Liver (tissue), 9 donors: Measurements from ENCODE around the gene DIDO1. TPM values are rescaled to one million over a fixed set of nuclear protein-coding genes. Genes with fewer than 3 reads are reported as not detected.

Experiments
- DNase-seq: peaks from one replicate; pipeline ENCODE4 v3.0.0-alpha.2; 2017; ENCODE audit warnings: low spot score
- H3K27ac ChIP-seq, 2 donors: one replicate each; pipeline ENCODE4 v1.7.0; 2013; ENCODE audit warnings: inconsistent platforms in 2 of 2, low read length in 2 of 2, control low read depth in 1 of 2, low read depth in 1 of 2, mild to moderate bottlenecking in 1 of 2
- H3K27me3 ChIP-seq, 4 donors: one replicate each; pipeline versions ENCODE4 v1.6.1 to v1.7.0; 2013; ENCODE audit warnings: low read length in 3 of 4, inconsistent platforms in 1 of 4, mild to moderate bottlenecking in 1 of 4, moderate library complexity in 1 of 4; ENCODE audit not compliant: control insufficient read depth in 4 of 4, insufficient read depth in 4 of 4
- H3K36me3 ChIP-seq, 4 donors: one replicate each; pipeline versions ENCODE4 v1.6.1 to v1.7.0; 2013; ENCODE audit warnings: low read length in 3 of 4, mild to moderate bottlenecking in 3 of 4, low read depth in 1 of 4, moderate library complexity in 1 of 4; ENCODE audit not compliant: control insufficient read depth in 4 of 4, insufficient read depth in 3 of 4
- H3K4me1 ChIP-seq, 4 donors: one replicate each; pipeline versions ENCODE4 v1.6.1 to v1.7.0; 2013; ENCODE audit warnings: low read length in 3 of 4, mild to moderate bottlenecking in 3 of 4, moderate library complexity in 1 of 4; ENCODE audit not compliant: control insufficient read depth in 4 of 4, insufficient read depth in 4 of 4
- H3K4me3 ChIP-seq, 3 donors: one replicate each; pipeline versions ENCODE4 v1.6.1 to v1.7.0; 2013; ENCODE audit warnings: low read length in 3 of 3, control low read depth in 1 of 3, low read depth in 1 of 3, mild to moderate bottlenecking in 1 of 3
- H3K9ac ChIP-seq, 2 donors: one replicate each; pipeline ENCODE4 v1.7.0; 2013; ENCODE audit warnings: low read length in 2 of 2, mild to moderate bottlenecking in 2 of 2, moderate library complexity in 2 of 2, control low read depth in 1 of 2, low read depth in 1 of 2
- H3K9me3 ChIP-seq, 4 donors: one replicate each; pipeline versions ENCODE4 v1.6.1 to v1.7.0; 2013; ENCODE audit warnings: low read length in 3 of 4; ENCODE audit not compliant: control insufficient read depth in 4 of 4
- CTCF ChIP-seq: fragments of 150-350 bp; IDR thresholded peaks from 2 replicates; pipeline ENCODE4 v1.5.1; 2017; ENCODE audit warnings: improper control_type of control experiment, low read depth, low read length; ENCODE audit not compliant: missing input control
- EGR1 ChIP-seq, 2 donors: IDR thresholded peaks; 2 replicates each; pipeline ENCODE4 v1.6.1; 2016 to 2018; ENCODE audit warnings: antibody characterized with exemption in 2 of 2, low read depth in 2 of 2
- FOXA1 ChIP-seq: IDR thresholded peaks from 2 replicates; pipeline ENCODE4 v1.6.1; 2016; ENCODE audit warnings: antibody characterized with exemption
- FOXA2 ChIP-seq: IDR thresholded peaks from 2 replicates; pipeline ENCODE4 v1.6.1; 2016; ENCODE audit warnings: antibody characterized with exemption
- GABPA ChIP-seq, 2 donors: IDR thresholded peaks in 1 of 2; conservative IDR thresholded peaks in 1 of 2; 2 replicates each; pipeline ENCODE4 v1.6.1; 2016; ENCODE audit warnings: antibody characterized with exemption in 2 of 2, mild to moderate bottlenecking in 1 of 2, moderate library complexity in 1 of 2
- HNF4A ChIP-seq, 2 donors: conservative IDR thresholded peaks; 2 replicates each; pipeline ENCODE4 v1.6.1; 2016; ENCODE audit warnings: antibody characterized with exemption in 2 of 2, mild to moderate bottlenecking in 2 of 2
- JUND ChIP-seq, 2 donors: IDR thresholded peaks; 2 replicates each; pipeline ENCODE4 v1.6.1; 2016; ENCODE audit warnings: antibody characterized with exemption in 2 of 2
- NR2F2 ChIP-seq: IDR thresholded peaks from 2 replicates; pipeline ENCODE4 v1.6.1; 2016; ENCODE audit warnings: antibody characterized with exemption
- RAD21 ChIP-seq, 2 donors: IDR thresholded peaks; 2 replicates each; pipeline ENCODE4 v1.6.1; 2016; ENCODE audit warnings: antibody characterized with exemption in 2 of 2, mild to moderate bottlenecking in 2 of 2
- SP1 ChIP-seq: IDR thresholded peaks from 2 replicates; pipeline ENCODE4 v1.6.1; 2018; ENCODE audit warnings: antibody characterized with exemption, mild to moderate bottlenecking
- TAF1 ChIP-seq: conservative IDR thresholded peaks from 2 replicates; pipeline ENCODE4 v1.6.1; 2016; ENCODE audit warnings: antibody characterized with exemption, mild to moderate bottlenecking
- YY1 ChIP-seq: IDR thresholded peaks from 2 replicates; pipeline ENCODE4 v1.6.1; 2016; ENCODE audit warnings: antibody characterized with exemption, mild to moderate bottlenecking
- ZBTB33 ChIP-seq: IDR thresholded peaks from 2 replicates; pipeline ENCODE4 v1.6.1; 2016; ENCODE audit warnings: antibody characterized with exemption
- WGBS: extraction: QIAGEN DNeasy Blood & Tissue Kit; methylation state at CpG from one replicate; pipeline ENCODE4 v1.1.7; 2013; 5-methylcytosine and 5-hydroxymethylcytosine counted together
- polyA plus RNA-seq, 2 donors: library from polyadenylated mRNA; stranded (reverse) in 1 of 2; unstranded in 1 of 2; fragments of 200-250 nt in 1 of 2; fragments of >200 nt in 1 of 2; fragmentation: Nextera tagmentation in 1 of 2; extraction: Ambion mirVana in 1 of 2; gene quantifications; one replicate each; pipeline versions ENCODE4 v1.2.1 to v1.2.3, GENCODE V29; 2013 to 2015
- total RNA-seq, 2 donors: library from RNA; depleted of rRNA; stranded (reverse); fragments of >200 nt; gene quantifications; one replicate each; pipeline ENCODE4 v1.2.3, GENCODE V29; 2014
- TF ChIP-seq, protein P1 (sequence below): IDR thresholded peaks from 2 replicates; pipeline ENCODE4 v1.6.1; 2016; ENCODE audit warnings: antibody characterized with exemption
- TF ChIP-seq, protein P2 (sequence below): IDR thresholded peaks from 2 replicates; pipeline ENCODE4 v1.6.1; 2016; ENCODE audit warnings: antibody characterized with exemption, mild to moderate bottlenecking
- donor health status: healthy.
- donor health status: healthy.
- donor health status: healthy.
- donor health status: healthy.
- donor health status: healthy.

The DIDO1 gene
- total and polyA plus RNA-seq, 4 donors = 10.1 to 43.1 (median 17.4) TPM

DNA sequence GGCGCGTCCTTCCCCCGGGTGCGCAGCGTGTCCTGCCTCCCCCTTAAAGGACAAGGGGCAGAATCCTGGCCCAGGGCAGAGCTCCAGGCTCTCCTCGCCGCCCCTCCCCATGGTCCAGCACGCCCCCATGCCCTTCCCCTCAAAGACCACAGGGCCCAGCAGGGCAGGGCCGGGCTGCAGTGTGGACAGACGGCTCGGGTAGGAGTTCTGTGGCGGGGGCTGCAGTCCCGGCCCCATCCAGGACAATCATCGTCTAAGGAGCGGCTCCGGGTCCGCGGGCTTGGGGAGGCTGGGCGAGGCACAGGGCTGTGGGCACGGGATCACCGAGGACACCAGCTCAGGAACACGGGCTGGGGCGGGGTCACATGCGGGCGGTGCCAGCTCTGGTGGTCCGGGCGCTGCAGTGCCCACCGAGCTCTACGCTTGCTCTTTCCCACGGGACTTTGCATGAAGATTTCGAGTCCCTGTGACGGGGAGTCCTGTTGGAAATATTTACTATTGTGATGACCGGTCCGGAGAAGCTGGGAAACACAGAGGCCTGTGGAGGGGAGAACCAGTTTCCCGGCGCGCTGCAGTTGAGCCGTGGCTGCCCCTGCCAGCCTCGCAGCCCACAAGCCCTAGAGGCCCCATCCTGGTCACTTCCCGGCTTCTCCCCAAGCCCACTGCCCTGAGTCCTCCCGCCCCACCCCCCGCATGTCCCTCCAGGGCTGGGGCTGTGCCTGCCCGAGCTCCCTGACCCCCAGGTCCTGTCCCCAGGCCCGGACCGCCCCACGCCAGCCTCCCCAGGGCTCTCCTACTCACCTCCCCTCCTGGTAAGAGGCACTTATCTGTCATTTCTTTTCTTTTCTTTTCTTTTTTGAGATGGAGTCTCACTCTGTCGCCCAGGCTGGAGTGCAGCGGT is 46.8 kb upstream of the DIDO1 start:
- no peaks in the 10 kb centered on the region for H3K9me3 ChIP-seq
- H3K9ac ChIP-seq = no peak overlapping the region
- H3K27me3 ChIP-seq = peaks cover 0 to 11% (median 5%) of the 10 kb centered on the region in 4 donors
- no peak for DNase-seq
- no peak overlapping the region for H3K4me3 ChIP-seq
- TF ChIP-seq JUND (IDR thresholded peaks at IDR 0.05) (no peak), TAF1 (no peak), FOXA2 (no peak), RAD21 (IDR thresholded peaks at IDR 0.05) (no peak), YY1 (no peak), HNF4A (conservative IDR thresholded peaks at IDR 0.05) (no peak), FOXA1 (no peak), NR2F2 (no peak), GABPA (IDR thresholded peaks at IDR 0.05 in 1 of 2, conservative IDR thresholded peaks at IDR 0.05 in 1 of 2) (no peak), EGR1 (IDR thresholded peaks at IDR 0.05; ENCODE audit: low read depth in 2 of 2) (no peak), CTCF (no peak), SP1 (no peak)
- TF ChIP-seq, protein P1, sequence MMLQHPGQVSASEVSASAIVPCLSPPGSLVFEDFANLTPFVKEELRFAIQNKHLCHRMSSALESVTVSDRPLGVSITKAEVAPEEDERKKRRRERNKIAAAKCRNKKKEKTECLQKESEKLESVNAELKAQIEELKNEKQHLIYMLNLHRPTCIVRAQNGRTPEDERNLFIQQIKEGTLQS = no peak
- TF ChIP-seq, protein P2, sequence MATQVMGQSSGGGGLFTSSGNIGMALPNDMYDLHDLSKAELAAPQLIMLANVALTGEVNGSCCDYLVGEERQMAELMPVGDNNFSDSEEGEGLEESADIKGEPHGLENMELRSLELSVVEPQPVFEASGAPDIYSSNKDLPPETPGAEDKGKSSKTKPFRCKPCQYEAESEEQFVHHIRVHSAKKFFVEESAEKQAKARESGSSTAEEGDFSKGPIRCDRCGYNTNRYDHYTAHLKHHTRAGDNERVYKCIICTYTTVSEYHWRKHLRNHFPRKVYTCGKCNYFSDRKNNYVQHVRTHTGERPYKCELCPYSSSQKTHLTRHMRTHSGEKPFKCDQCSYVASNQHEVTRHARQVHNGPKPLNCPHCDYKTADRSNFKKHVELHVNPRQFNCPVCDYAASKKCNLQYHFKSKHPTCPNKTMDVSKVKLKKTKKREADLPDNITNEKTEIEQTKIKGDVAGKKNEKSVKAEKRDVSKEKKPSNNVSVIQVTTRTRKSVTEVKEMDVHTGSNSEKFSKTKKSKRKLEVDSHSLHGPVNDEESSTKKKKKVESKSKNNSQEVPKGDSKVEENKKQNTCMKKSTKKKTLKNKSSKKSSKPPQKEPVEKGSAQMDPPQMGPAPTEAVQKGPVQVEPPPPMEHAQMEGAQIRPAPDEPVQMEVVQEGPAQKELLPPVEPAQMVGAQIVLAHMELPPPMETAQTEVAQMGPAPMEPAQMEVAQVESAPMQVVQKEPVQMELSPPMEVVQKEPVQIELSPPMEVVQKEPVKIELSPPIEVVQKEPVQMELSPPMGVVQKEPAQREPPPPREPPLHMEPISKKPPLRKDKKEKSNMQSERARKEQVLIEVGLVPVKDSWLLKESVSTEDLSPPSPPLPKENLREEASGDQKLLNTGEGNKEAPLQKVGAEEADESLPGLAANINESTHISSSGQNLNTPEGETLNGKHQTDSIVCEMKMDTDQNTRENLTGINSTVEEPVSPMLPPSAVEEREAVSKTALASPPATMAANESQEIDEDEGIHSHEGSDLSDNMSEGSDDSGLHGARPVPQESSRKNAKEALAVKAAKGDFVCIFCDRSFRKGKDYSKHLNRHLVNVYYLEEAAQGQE = no peak
- H3K4me1 ChIP-seq = peaks cover 3 to 20% (median 5%) of the 10 kb centered on the region in 4 donors
- H3K36me3 ChIP-seq = no peaks in the 10 kb centered on the region
- no peak overlapping the region for H3K27ac ChIP-seq
- WGBS = 22% methylated on average over 48 of the region's 48 CpGs

- H3K27ac ChIP-seq = no peak overlapping the region
- no peak overlapping the region for H3K4me3 ChIP-seq
- peaks cover 5 to 20% (median 8%) of the 10 kb centered on the region in 4 donors for H3K4me1 ChIP-seq
- WGBS = 2% methylated on average over 38 of the region's 38 CpGs
- H3K9ac ChIP-seq = no peak overlapping the region
- peaks cover 0 to 2% (median 2%) of the 10 kb centered on the region in 4 donors for H3K36me3 ChIP-seq
- peaks cover 0 to 8% (median 5%) of the 10 kb centered on the region in 4 donors for H3K27me3 ChIP-seq
- TF ChIP-seq ZBTB33 (no peak), SP1 (no peak), RAD21 (IDR thresholded peaks at IDR 0.05) (peak; percentile 89 to 96), CTCF (peak; percentile 93)
- TF ChIP-seq, protein P2 = no peak
- peak; percentile 82 for DNase-seq
- H3K9me3 ChIP-seq = no peaks in the 10 kb centered on the region
These were observed 45.9 kb upstream of the DIDO1 start for GRCh38 chr20:62971950-62972844.
